ENCODE data around the gene VWDE.

Gene VWDE

GRCh38 chr7:12351843-12352242 lies 51.8 kb downstream of the VWDE start:
- no peak for TF ChIP-seq SIN3A (IDR thresholded peaks at IDR 0.05; ENCODE audit: borderline replicate concordance, insufficient read depth, low read length)

DNA sequence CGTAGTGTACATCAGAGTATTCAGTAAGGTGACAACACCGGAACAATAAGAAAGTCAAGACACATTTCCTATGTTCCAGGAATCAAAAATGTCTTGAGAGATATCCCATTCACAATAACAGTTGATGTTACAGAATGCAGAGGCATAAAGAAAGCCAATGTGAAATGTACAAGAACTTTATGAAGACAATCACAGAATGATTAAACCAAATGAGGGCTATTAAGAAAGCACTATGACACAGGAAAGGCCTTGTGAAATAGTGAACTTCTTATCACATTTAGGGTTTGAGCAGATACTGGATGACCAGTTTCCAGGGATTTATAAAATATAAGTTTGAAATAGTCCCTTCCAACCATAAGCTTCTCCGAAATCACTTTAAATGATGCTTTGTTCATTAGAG lies 52.7 kb downstream of the VWDE start:
- no peak for TF ChIP-seq FOXP2 (optimal IDR thresholded peaks at IDR 0.05; ENCODE audit: borderline replicate concordance, extremely low read depth, extremely low read length, insufficient read depth)
- no peak for TF ChIP-seq SIN3A (IDR thresholded peaks at IDR 0.05; ENCODE audit: borderline replicate concordance, insufficient read depth, low read length)
- TF ChIP-seq POLR2AphosphoS5 (IDR thresholded peaks at IDR 0.05; ENCODE audit: low read depth, low read length) = no peak
- TF ChIP-seq, protein P1, sequence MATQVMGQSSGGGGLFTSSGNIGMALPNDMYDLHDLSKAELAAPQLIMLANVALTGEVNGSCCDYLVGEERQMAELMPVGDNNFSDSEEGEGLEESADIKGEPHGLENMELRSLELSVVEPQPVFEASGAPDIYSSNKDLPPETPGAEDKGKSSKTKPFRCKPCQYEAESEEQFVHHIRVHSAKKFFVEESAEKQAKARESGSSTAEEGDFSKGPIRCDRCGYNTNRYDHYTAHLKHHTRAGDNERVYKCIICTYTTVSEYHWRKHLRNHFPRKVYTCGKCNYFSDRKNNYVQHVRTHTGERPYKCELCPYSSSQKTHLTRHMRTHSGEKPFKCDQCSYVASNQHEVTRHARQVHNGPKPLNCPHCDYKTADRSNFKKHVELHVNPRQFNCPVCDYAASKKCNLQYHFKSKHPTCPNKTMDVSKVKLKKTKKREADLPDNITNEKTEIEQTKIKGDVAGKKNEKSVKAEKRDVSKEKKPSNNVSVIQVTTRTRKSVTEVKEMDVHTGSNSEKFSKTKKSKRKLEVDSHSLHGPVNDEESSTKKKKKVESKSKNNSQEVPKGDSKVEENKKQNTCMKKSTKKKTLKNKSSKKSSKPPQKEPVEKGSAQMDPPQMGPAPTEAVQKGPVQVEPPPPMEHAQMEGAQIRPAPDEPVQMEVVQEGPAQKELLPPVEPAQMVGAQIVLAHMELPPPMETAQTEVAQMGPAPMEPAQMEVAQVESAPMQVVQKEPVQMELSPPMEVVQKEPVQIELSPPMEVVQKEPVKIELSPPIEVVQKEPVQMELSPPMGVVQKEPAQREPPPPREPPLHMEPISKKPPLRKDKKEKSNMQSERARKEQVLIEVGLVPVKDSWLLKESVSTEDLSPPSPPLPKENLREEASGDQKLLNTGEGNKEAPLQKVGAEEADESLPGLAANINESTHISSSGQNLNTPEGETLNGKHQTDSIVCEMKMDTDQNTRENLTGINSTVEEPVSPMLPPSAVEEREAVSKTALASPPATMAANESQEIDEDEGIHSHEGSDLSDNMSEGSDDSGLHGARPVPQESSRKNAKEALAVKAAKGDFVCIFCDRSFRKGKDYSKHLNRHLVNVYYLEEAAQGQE (IDR thresholded peaks at IDR 0.05; ENCODE audit: insufficient read depth in 1 of 2, low read depth in 2 of 2, low read length in 2 of 2) = no peak
- no peak for TF ChIP-seq TAF1 (IDR thresholded peaks at IDR 0.05; ENCODE audit: borderline replicate concordance, insufficient read depth, low read length)

DNA sequence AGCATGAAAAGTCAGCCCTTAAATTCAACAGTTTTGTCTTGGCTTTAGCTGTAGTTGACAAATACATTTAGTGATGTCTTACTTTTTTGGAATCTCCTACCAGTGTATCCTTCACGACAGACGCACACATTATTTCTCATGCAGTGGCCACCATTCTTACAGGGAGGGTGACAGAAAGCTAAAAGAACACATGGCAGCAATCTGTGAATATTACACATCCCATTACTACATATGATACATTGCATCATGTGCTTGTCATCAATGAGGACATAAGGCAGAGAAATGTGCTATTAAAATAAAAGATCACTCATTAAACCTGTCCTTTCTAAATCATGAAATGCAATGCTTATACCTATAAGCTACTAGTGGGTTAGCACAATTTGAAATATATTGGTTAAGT lies 66.6 kb downstream of the VWDE start:
- TF ChIP-seq SIN3A (IDR thresholded peaks at IDR 0.05; ENCODE audit: borderline replicate concordance, insufficient read depth, low read length) = no peak
- TF ChIP-seq POLR2AphosphoS5 (IDR thresholded peaks at IDR 0.05; ENCODE audit: low read depth, low read length) = no peak
- no peak for TF ChIP-seq TAF1 (IDR thresholded peaks at IDR 0.05; ENCODE audit: borderline replicate concordance, insufficient read depth, low read length)
- TF ChIP-seq FOXP2 (optimal IDR thresholded peaks at IDR 0.05; ENCODE audit: borderline replicate concordance, extremely low read depth, extremely low read length, insufficient read depth) = no peak
- TF ChIP-seq, protein P1 (IDR thresholded peaks at IDR 0.05; ENCODE audit: insufficient read depth in 1 of 2, low read depth in 2 of 2, low read length in 2 of 2) = no peak

DNA sequence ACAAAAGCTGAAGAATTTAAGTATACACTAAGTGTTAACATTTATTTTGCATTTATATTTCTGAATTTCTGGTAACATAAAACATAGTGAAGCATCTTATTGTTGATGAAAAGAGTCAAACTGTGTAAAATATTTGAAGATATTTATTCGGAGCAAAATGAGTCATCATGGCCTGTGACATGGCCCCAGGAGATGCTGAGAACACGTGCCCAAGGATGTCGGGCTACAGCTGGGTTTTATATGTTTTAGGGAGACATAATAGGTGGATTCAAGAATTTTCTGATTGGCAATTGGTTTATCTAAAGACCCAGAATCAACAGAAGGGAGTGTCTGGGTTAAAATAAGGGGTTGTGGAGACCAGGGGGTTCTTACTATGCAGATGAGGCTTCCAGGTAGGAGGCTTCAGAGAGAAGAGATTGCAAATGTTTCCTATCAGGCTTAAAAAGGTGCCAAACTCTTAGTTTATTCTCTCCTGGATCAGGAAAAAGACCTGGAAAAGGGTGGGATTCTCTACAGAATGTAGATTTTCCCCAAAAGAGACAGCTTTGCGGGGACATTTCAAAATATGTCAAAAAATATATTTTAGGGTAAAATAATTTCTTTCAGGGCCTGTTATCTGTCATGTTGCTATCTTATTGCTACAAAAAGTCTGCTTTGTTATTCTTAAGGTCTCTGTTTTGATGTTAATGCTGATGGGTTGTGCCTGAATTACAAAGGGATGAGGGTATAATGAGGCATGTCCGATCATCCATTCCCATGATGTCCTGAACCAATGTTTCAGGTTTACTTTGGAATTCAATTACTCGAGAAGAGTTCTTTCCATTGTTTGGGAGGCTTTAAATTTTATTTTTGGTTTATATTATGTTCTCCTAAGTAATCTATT lies 74.5 kb downstream of the VWDE start:
- TF ChIP-seq TAF1 (IDR thresholded peaks at IDR 0.05; ENCODE audit: borderline replicate concordance, insufficient read depth, low read length) = no peak
- no peak for TF ChIP-seq FOXP2 (optimal IDR thresholded peaks at IDR 0.05; ENCODE audit: borderline replicate concordance, extremely low read depth, extremely low read length, insufficient read depth)

DNA sequence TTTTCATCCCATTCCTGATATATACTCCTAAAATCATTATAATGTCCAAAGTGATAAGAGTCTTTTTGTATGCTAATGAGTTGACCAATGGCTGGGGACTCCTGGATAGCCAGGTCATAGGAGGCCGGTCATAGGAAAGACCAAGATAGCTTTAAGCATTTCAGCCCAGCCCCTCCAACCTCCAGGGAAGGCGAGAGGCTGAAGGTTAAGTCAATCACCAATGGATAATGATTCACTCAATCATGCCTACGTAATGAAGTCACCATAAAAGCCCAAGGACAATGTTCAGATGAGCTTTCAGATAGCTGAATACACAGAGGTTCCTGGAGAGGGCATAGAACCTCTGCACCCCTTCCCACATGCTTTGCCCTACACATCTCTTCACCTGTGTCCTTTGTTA lies 75.7 kb downstream of the VWDE start:
- TF ChIP-seq SIN3A (IDR thresholded peaks at IDR 0.05; ENCODE audit: borderline replicate concordance, insufficient read depth, low read length) (no peak), POLR2AphosphoS5 (IDR thresholded peaks at IDR 0.05; ENCODE audit: low read depth, low read length) (no peak)
- TF ChIP-seq, protein P1 (IDR thresholded peaks at IDR 0.05; ENCODE audit: insufficient read depth in 1 of 2, low read depth in 2 of 2, low read length in 2 of 2) = no peak

DNA sequence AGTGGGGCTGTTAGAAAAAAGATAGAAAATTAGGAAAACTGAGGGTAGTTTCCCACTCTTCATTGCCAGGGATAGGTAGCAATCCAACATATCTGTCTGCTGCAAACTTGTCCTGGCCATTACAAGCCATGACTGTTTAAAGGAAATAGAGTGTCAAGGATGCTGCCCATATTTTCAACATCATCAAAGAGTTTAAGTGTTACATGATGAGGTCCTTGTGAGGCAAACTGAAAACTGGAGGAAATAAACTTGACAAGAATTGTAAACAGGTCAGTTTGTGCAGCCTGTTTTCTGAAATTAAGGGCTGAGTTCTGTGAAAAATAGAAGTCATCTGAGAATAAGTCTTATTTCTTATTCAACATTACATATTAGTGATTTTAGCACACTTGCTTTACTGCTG lies 78.0 kb downstream of the VWDE start:
- no peak for TF ChIP-seq SIN3A (IDR thresholded peaks at IDR 0.05; ENCODE audit: borderline replicate concordance, insufficient read depth, low read length)
- TF ChIP-seq FOXP2 (optimal IDR thresholded peaks at IDR 0.05; ENCODE audit: borderline replicate concordance, extremely low read depth, extremely low read length, insufficient read depth) = no peak
- no peak for TF ChIP-seq POLR2AphosphoS5 (IDR thresholded peaks at IDR 0.05; ENCODE audit: low read depth, low read length)
- TF ChIP-seq, protein P1 (IDR thresholded peaks at IDR 0.05; ENCODE audit: insufficient read depth in 1 of 2, low read depth in 2 of 2, low read length in 2 of 2) = no peak
- no peak for TF ChIP-seq TAF1 (IDR thresholded peaks at IDR 0.05; ENCODE audit: borderline replicate concordance, insufficient read depth, low read length)
